ENCODE results near the gene RNF112.

The RNF112 gene

DNA sequence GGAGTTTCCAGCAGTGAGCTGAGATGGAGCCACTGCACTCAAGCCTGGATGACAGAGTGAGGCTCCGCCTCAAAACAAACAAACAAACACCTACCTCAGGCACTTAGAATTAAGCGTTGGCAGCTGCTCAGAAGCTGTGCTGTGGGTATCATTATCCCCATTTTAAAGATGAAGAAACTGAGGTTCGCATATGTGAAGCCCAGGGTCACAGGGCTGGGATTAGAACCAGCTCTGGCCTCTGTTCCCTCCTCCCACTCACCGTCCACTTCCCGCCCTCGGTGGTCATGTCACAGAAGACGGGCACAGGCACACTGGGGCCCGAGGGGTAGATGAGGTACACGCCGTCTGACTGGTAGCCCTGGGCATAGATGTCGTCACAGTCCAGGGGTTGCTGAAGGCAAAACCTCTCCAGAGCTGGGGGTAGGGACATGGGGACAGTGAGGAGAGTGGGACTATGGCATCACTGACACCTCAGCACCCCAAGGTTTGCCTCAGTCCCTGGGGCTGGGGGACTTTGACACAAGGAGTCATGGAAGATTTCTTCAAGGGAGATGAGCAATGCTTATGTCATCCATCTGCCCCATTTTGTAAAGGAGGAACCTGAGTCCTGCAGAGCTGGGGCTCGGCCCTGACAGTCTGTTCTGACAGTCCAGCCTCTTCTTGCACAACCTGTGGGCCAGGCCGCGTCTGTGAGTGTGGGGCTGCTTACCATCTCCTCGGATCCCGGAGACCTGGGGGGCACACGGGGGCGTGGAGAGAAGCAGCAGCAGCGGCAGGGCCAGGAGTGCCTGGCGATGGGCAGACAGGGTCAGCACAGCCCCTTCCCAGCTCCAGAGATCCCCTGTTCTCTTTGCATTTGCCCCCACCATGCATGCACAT is 24.7 kb upstream of the RNF112 start:
- in situ Hi-C loops (cut with HindIII; ENCODE audit: low sequenced_read_pairs) = no loop called here

GRCh38 chr17:19386974-19387920 is 23.8 kb upstream of the RNF112 start, which contains the start of gene MFAP4:
Gene MFAP4 (minus strand): TSS chr17:19387190. CDS start chr17:19387155, 35 bp downstream.
- in situ Hi-C loops (cut with HindIII; ENCODE audit: low sequenced_read_pairs) = no loop called here

GRCh38 chr17:19387921-19388521 is 23.0 kb upstream of the RNF112 start:
- in situ Hi-C loops (cut with HindIII; ENCODE audit: low sequenced_read_pairs) = no loop called here

DNA sequence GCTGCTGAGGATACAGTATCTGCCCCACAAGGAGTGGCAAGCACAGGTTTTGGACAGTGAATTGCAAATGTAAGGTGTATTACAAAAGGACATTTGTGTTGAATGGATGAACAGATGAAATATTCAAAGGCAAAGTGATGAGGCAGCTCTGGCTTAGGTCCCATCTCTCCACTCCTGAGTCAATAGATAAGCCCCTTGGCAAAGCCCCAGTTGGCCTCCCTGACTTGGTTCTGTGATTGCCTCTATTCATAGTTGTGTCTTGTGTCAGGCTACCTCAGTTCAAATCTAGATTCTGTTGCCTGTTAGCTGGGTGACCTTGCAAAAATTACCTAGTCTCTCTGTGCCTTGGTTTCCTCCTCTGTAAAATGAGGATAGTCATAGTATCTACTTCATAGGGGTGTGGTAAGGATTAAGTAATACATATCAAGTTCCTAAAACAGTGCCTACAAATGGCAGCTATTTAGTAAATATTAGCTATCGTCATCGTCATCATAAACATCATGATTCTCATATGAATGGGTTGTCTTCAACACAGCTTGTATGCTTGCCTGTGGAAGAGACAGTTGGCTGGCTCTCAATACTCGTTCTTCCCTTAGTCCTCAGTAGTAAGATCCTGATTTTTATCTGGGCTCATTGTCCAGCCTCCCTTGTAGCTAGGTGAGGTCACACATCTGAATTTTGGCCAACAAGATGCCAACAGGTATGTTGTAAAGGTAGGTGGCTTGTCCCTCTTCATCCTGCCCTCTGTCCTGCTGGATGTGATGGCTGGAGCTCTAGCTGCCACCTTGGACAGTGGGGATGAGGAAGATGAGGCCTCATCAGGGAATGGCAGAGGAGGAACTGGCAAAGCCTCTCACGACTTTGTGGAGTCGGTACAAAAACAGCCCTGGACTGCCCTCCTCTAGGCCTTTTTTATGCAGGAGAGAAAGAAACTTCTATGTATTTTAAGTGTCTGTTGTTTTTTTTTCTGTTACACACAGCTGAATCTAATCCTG is 21.9 kb upstream of the RNF112 start:
- in situ Hi-C loops (cut with HindIII; ENCODE audit: low sequenced_read_pairs) = no loop called here

DNA sequence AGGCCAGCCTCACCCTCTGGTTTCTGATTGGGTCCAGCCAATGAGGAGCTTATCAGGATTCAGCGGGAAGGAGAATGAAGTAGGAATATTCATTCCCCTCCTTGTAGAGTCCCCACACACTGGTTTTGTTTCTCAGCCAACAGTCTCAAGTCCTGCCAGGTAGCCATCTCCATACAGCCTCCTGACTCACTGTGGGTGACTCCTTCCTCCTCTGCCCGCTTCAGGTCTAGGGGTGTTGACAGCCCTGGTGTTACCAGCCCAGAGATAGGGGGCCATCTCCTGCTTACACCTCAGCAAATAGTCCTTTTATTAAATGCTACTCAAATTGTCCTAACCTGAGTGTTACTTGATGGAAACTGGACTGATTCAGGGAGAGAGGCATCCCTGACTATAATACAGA is 20.1 kb upstream of the RNF112 start:
- in situ Hi-C loops (cut with HindIII; ENCODE audit: low sequenced_read_pairs) = no loop called here

- in situ Hi-C loops (cut with HindIII; ENCODE audit: low sequenced_read_pairs) = no loop called here
Measured at GRCh38 chr17:19391432-19391831, 19.6 kb upstream of the RNF112 start.

DNA sequence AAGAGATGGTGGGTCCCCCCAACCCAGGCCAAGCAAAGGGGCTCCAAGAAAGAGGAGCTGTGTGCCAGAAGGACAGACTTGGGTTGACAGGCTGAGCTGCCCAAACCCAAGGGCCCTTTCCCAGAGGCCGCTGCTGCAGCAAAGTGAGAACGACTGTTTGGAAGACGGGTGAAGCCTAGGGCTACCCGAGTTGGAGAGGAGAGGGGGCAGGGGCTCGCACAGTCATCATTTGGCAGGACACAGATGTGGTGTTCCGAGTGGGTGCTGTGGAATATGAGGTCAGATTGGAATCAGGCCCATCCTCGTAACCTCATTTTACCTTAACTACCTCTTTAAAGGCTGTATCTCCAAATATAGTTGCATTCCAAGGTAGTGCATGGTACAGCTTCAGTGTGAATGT is 18.7 kb upstream of the RNF112 start:
- in situ Hi-C loops (cut with HindIII; ENCODE audit: low sequenced_read_pairs) = no loop called here

DNA sequence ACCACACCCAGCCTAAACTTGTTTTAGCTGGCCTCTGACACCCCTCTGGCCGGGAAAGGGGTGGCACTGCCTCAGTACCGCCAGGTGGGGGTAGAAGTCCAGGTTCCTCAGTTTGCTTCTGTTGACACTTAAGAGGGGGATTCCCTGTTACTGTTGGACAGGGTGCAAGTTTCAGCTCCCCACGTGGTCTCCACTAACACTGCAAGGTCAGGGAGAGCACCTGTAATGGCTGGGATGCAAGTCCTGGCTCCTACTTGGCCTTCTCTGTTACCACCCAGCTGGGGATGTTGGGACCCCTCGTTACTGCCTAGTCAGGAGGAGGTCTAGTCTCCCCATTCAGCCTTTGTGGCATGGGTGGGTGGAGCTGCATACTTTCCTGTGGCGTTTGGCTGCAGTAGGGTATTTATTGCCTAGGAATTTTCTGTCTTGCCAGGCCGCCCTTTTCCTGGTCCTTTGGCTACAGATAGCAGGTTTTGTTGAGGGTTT is 13.4 kb upstream of the RNF112 start:
- in situ Hi-C loops (cut with HindIII; ENCODE audit: low sequenced_read_pairs) = no loop called here

- in situ Hi-C loops (cut with HindIII; ENCODE audit: low sequenced_read_pairs) = no loop called here
Measured at GRCh38 chr17:19398301-19399181, 12.5 kb upstream of the RNF112 start.

DNA sequence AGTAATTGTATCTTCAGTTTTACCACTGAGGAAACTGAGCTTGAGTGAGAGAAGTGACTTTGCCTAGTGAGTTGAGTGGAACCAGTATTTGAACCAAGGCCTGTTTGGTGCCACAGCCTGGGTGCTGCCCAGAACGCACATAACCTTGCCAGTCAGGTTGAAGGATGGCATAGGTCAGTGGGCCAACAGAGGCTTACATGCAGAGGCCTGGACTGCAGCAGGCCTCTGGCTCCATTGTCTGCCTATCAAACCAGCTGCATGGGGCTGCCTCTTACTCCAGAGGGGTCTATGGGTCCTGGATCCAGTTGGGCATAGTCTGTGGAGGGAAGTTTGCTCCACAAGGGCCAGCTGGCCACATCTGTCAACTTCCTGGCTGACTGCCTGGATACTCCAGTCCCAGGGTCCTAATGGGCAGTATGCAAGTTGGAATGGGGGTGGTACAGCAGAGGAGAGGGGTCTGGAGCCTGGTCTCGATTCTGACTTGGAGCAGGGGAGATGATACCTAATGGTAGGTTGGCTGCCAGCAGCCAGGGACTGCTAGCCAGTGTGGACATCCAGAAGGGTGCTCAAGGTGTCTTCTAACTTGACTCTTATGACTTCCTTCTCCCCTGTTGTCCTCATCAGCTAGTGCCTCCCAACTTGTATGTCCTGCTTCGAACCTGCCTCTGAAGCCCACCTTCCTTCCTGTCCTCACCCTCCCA is 11.1 kb upstream of the RNF112 start:
- in situ Hi-C loops (cut with HindIII; ENCODE audit: low sequenced_read_pairs) = no loop called here

DNA sequence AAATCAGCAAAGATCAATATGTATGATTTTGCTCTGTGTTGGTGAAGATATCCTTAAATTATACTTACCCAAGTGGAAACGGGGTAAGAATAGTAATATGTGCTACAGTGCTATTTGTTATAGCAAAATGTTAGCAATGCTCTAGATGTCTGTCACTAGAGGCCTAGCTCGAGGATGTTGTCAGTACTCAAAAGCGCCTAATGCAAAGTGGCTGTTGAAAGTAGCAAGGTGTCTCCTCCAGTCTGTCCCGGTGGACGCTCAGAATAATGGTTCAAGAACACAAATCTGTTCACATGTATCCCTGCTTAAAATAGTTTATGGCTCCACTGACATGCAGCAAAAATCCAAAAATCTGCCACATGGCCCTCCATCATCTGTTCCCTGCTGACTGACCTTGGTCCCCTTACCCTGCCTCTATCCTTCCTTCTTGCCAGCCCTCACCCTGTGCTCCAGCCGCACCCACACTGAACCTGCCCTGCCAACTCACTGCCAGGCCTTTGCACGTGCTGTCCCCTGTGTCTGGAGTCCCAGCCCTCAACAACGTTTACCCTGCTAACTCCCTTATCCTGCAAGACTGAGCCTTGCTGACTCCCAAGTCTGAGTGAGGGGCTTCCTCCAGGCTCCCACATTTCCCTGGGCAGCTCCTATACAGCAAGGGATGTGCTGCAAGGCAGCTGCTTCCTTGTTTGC is 9.6 kb upstream of the RNF112 start:
- in situ Hi-C loops (cut with HindIII; ENCODE audit: low sequenced_read_pairs) = no loop called here

GRCh38 chr17:19402171-19402570 is 8.9 kb upstream of the RNF112 start:
- in situ Hi-C loops (cut with HindIII; ENCODE audit: low sequenced_read_pairs) = no loop called here

DNA sequence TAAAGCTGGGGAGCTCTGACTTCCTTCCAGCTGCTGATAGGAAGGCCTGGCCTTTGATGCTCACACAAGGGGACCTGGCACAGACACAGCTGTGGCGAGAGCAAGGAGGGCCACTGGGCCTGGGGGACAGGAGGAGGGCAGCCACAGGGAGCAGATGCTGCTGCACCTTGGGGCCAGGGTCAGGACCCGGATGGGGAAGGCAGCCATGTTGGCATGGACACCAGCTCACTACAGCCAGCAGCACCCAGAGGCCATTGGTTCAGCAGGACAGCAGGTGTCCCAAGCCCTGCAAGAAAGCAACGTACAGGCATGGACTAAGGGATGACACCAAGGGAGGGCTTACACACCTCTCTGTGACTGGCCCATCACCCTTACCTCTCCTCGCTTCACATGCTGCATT is 8.0 kb upstream of the RNF112 start:
- in situ Hi-C loops (cut with HindIII; ENCODE audit: low sequenced_read_pairs) = no loop called here

DNA sequence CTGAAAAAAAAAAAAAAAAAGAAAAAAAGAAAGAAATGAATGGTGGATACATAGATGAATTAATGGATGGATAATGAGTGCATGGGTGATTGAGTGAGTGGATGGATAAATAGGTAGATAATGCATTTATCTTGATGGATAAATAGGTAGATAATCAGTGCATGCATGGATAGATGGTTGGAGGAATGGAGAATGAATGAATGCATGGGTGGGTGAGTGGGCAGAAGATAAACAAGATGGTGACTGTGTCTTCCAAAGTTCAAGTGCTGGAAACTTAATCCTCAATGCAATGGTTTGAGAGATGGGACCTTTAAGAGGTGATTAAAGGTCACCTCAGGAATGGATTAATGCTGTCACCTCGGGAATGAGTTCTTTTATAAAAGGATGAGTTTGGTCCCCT is 6.8 kb upstream of the RNF112 start:
- in situ Hi-C loops (cut with HindIII; ENCODE audit: low sequenced_read_pairs) = no loop called here

GRCh38 chr17:19405114-19405513 is 5.9 kb upstream of the RNF112 start:
- in situ Hi-C loops (cut with HindIII; ENCODE audit: low sequenced_read_pairs) = no loop called here

DNA sequence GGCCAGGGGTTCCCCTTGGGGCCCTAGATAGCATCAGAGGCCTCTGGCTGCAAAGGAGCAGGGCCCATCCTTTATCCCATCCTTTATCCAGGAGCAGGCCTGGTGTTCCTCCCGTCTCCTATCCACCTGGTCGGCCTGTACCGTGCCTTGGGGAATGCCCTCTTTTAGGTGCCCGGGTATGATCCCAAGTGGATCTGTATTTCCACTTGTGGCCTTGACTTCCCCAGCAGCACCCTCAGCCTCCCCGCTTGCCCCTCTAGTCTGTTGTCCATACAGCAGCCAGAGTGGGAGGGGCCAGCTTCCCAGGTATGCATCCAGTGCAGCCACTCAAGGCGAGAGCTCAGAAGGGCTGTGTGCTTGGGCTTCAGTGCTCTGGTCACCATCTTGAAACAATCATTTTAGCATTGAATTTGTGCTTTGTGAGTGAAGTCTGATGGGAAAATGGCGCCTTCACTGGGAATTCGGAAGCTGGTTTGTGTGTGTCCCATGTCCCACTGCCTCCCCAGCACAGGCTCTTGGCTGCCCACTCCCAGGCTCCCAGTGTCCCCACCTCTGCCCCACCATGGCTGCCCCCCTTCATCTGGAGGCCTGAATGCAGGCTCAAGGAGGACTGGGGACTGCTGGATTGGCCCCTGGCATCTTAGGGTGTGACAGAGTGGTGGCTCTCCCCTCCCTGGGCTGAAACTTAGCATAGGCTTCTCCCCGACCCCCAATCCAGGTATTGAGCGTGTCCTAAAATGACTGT is 3.3 kb upstream of the RNF112 start:
- in situ Hi-C loops (cut with HindIII; ENCODE audit: low sequenced_read_pairs) = no loop called here

DNA sequence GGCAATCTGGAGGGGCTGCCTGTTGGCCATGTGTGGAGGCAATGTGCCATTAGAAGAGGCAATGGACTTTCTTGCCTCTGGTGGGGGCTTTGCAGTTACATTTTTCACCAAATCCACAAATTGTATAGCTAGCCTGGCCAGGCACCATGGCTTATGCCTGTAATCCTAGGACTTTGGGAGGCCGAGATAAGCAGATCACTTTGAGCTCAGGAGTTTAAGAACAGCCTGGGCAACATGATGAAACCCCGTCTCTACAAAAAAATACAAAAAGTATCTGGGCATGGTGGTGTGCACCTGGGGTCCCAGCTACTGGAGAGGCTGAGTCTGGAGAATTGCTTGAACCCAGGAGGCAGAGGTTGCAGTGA is 2.7 kb upstream of the RNF112 start:
- in situ Hi-C loops (cut with HindIII; ENCODE audit: low sequenced_read_pairs) = no loop called here

All from DLD1 (cell line).